Measurements from ENCODE around the gene HTR3E. TPM values are rescaled to one million over a fixed set of nuclear protein-coding genes. Genes with fewer than 3 reads are reported as not detected.
"Not testable (repeated sequence)": the region's sequence is repeated elsewhere in the genome, so short reads cannot be mapped to it uniquely, and the experiment has no call there.

Gene HTR3E, protein sequence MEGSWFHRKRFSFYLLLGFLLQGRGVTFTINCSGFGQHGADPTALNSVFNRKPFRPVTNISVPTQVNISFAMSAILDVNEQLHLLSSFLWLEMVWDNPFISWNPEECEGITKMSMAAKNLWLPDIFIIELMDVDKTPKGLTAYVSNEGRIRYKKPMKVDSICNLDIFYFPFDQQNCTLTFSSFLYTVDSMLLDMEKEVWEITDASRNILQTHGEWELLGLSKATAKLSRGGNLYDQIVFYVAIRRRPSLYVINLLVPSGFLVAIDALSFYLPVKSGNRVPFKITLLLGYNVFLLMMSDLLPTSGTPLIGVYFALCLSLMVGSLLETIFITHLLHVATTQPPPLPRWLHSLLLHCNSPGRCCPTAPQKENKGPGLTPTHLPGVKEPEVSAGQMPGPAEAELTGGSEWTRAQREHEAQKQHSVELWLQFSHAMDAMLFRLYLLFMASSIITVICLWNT
- not detected for total RNA-seq

DNA sequence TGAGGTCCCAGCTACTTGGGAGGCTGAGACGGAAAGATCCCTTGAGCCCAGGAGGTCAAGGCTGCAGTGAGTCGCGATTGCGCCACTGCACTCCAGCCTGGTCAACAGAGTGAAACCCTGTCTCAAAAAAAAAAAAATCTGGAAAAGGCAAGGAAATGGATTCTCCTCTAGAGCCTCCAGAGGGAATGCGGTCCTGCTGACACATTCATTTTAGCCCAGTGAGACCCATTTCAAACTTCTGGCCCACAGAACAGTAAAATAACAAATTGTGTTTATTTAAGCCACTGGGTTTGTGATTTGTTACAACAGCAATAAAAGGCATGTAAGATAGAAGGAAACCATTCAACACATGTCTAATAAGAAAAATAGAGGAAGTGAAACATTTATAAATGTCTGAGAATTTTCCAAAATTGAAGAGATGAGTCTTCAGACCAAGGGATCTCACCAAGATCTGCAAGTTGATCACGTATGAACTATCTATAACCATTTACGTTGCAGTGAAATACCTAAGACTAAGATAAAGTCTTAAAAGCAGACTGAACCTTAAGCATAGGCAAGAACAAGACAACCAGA is at the start of gene HTR3E:
Gene HTR3E (plus strand): TSS at position 254 of the 573 bp plus-strand sequence. CDS start 466 bp downstream, outside the sequence.
- Mint-ChIP-seq H3K27ac (no peak within 1 kb of the TSS), H3K9me3 (peaks cover 11% of the 10 kb centered on the region), H3K36me3 (ENCODE audit: low read depth) (peaks cover 2% of the 10 kb centered on the region), H3K4me1 (no peaks in the 10 kb centered on the region), H3K27me3 (peaks cover 11% of the 10 kb centered on the region), H3K4me3 (no peak within 1 kb of the TSS)
- DNase-seq = no peak
- ChIA-PET POLR2A (no interaction called here), CTCF (interaction anchor here (0.6 kb wide), 1 partner anchor 12 kb away, joined by 4 read pairs; no protein-coding TSS in a partner anchor)

DNA sequence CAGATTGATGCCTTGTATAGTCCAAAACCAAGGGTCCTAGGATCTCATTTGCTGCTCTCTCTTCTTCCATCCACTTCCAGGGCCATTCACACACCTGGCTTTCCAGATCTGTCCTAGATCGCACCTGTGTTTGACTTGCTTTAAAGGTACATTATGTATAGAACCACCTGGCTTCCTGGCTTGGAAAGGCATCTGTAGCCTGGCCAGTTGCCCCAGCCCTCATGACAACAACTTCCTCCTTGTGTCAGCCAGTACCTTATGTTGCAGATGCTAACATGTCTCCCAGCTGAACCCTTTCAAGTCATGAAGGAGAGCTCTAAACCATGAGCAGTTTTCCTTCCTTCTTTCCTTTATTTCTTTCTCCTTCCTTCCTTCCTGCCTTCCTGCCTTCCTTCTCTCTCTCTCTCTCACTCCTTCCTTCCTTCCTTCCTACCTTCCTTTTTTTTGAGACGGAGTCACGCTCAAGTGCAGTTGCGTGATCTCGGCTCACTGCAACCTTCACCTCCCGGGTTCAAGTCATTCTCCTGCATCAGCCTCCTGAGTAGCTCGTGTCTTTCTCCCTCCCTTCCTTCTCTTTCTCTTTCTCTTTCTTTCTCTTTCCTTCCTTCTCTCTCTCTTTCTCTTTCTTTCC is 46.5 kb upstream of the HTR3E start:
- Mint-ChIP-seq H3K9me3 (no peaks in the 10 kb centered on the region), H3K4me1 (no peaks in the 10 kb centered on the region), H3K36me3 (ENCODE audit: low read depth) (no peaks in the 10 kb centered on the region), H3K27me3 (peaks cover 2% of the 10 kb centered on the region), H3K4me3 (no peak overlapping the region), H3K27ac (no peak overlapping the region)
- ChIA-PET POLR2A (no interaction called here), CTCF (interaction anchor here (1.4 kb wide), 1 partner anchor 9 kb away, joined by 3 read pairs; no protein-coding TSS in a partner anchor)
- no peak for DNase-seq

DNA sequence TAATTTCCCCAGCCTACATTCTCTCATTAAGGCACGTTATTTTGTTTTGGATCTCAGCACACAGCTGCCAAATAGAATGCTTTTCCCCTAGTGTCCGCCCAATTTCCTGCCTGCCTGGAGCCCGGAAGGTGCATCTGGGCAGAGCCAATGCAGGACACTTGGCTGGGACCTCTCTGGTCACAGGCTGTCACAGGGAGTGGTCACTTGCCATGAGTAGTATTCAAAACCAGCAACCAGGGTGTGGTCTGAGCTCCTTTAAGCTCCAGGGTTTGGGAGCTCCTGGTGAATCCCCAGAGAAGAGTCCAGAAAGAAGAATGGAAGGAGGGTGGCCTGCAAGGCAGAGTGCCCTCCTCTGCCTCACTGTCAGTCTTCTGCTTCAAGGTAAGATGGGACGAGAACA is 44.1 kb upstream of the HTR3E start, which contains the start of gene HTR3C:
Gene HTR3C (plus strand): TSS at position 281 of the 400 bp plus-strand sequence. CDS start 34 bp downstream, at position 315.
- Mint-ChIP-seq H3K27ac (no peak within 1 kb of the TSS), H3K36me3 (ENCODE audit: low read depth) (no peaks in the 10 kb centered on the region), H3K4me1 (no peaks in the 10 kb centered on the region), H3K9me3 (no peaks in the 10 kb centered on the region), H3K27me3 (peaks cover 2% of the 10 kb centered on the region), H3K4me3 (no peak within 1 kb of the TSS)
- POLR2A ChIA-PET = no interaction called here
- DNase-seq = no peak
- CTCF ChIA-PET = no interaction called here

DNA sequence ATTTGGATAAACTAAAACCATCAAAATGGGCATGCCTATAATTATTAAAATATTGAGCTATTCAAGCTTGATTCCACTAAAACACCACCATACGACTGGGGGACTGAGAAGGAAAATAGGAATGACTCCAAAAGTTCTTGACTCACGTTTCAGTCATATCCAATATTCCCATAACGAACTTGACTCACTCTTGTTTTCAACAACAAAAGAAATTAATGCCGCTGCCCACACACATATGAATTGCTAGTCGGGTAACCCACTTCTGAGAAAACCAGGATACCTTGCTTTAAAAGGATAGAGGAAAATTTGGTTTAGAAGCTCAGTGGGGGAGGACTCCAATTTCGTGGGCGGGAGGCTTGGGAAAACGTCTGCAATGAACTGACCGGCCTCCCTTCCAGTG is 38.8 kb upstream of the HTR3E start:
- H3K27me3 Mint-ChIP-seq = peaks cover 2% of the 10 kb centered on the region

DNA sequence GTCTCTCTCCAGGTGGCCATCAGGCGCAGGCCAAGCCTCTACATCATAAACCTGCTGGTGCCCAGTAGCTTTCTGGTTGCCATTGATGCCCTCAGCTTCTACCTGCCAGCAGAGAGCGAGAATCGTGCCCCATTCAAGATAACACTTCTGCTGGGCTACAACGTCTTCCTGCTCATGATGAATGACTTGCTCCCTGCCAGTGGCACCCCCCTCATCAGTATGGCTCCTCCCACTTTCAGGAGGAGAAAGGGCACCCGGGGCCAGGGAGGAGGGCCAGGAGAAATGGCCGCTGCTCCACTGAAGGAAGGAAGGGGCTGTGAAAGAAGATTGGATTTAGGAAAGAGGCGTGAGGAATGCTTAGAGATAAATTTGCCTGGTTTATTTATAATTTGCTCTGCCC is 37.4 kb upstream of the HTR3E start:
- CTCF ChIA-PET = no interaction called here
- no peaks in the 10 kb centered on the region for H3K36me3 Mint-ChIP-seq (ENCODE audit: low read depth)

More for the DNA sequence above, 38.8 kb upstream of the HTR3E start:
- H3K9me3 Mint-ChIP-seq = no peaks in the 10 kb centered on the region
- H3K36me3 Mint-ChIP-seq (ENCODE audit: low read depth) = no peaks in the 10 kb centered on the region
- DNase-seq = no peak
- no peaks in the 10 kb centered on the region for H3K4me1 Mint-ChIP-seq
- no peak overlapping the region for H3K4me3 Mint-ChIP-seq
- ChIA-PET POLR2A (no interaction called here), CTCF (no interaction called here)
- H3K27ac Mint-ChIP-seq = no peak overlapping the region

DNA sequence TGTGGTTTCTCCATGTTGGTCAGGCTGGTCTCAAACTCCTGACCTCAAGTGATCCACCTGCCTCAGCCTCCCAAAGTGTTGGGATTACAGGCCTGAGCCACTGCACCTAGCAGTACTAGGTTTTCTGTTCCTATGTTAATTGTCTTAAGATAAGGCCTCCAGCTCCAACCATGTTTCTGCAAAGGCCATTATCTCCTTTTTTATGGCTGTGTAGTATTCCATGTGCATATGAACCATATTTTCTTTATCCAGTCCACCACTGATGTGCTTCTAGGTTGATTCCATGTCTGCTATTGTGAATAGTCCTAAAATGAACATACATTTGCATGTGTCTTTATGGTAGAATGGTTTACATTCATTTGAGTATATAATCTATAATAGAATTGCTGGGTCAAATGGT is 34.2 kb upstream of the HTR3E start:
- peaks cover 2% of the 10 kb centered on the region for H3K27me3 Mint-ChIP-seq
- H3K27ac Mint-ChIP-seq = no peak overlapping the region
- H3K4me3 Mint-ChIP-seq = no peak overlapping the region
- no peaks in the 10 kb centered on the region for H3K36me3 Mint-ChIP-seq (ENCODE audit: low read depth)
- CTCF ChIA-PET = no interaction called here
- POLR2A ChIA-PET = no interaction called here
- no peaks in the 10 kb centered on the region for H3K4me1 Mint-ChIP-seq
- H3K9me3 Mint-ChIP-seq = no peaks in the 10 kb centered on the region
- DNase-seq = no peak

More for the DNA sequence above, 37.4 kb upstream of the HTR3E start:
- peaks cover 2% of the 10 kb centered on the region for H3K27me3 Mint-ChIP-seq
- H3K4me3 Mint-ChIP-seq = no peak overlapping the region
- no peak for DNase-seq
- H3K4me1 Mint-ChIP-seq = no peaks in the 10 kb centered on the region
- H3K27ac Mint-ChIP-seq = no peak overlapping the region
- POLR2A ChIA-PET = no interaction called here
- no peaks in the 10 kb centered on the region for H3K9me3 Mint-ChIP-seq

DNA sequence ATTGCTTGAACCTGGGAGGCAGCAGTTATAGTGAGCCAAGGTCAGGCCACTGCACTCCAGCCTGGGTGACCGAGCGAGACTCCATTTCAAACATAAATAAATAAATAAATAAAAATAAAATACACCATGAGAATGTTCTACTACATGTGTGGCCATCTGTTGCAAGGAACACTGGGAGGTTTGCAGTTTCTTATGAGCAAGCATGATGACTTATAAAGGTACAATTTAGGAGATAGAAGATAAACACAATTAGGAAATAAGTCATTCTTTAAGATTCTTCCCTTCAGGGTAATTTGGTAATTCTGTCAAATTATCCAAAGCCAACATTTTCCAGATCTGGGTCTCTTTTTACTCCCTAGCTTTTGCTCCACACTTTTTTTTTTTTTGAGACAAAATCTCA is 30.7 kb upstream of the HTR3E start:
- no peaks in the 10 kb centered on the region for H3K36me3 Mint-ChIP-seq (ENCODE audit: low read depth)
- H3K9me3 Mint-ChIP-seq = peaks cover 11% of the 10 kb centered on the region
- CTCF ChIA-PET = no interaction called here
- H3K27me3 Mint-ChIP-seq = peaks cover 7% of the 10 kb centered on the region
- no peak overlapping the region for H3K27ac Mint-ChIP-seq
- H3K4me3 Mint-ChIP-seq = no peak overlapping the region
- POLR2A ChIA-PET = no interaction called here
- no peak for DNase-seq
- no peaks in the 10 kb centered on the region for H3K4me1 Mint-ChIP-seq

DNA sequence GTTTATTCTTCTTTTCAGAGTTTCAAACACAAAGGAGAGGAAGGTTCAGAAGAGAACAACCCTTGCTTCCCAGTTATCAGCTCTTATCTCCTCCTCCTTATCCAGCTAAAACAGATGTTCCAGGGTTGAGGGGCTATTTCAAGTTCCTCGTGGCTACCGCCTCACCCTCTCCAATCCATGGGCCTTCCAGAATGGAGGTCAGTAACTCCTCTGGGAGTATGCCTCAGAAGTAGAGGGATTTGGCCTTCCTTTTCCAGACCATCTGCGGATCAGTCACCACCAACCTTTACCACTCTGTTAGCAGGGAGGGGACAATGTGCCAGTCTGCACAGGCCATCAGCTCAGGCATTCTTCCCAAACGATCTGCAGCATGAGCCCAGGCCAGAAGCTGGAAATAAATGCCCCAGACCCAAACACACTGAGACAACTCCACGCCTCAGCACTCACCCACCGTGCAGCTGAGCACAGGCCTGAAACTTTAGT is 29.2 kb upstream of the HTR3E start:
- POLR2A ChIA-PET = no interaction called here

DNA sequence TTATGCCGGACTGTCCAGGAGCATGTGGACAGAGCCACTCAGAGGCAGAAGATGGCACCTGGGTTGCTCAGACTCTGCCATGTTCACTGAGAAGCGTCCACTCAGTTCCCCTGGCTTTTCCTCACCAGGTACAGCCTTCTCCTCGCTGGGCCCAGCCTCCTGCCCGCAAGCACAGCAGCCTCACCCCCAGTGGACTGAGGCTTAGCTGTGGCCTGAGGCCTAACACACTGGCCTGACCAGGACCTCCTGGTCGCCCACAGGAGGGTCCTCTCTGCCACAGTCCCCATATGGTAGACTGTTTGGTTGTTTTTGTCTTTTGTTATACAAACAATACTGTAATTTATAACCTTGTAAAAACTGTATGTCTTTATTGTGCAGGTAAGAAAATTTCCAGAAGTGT is 28.5 kb upstream of the HTR3E start:
- ChIA-PET CTCF (no interaction called here), POLR2A (no interaction called here)
- Mint-ChIP-seq H3K9me3 (peaks cover 11% of the 10 kb centered on the region), H3K36me3 (ENCODE audit: low read depth) (no peaks in the 10 kb centered on the region), H3K4me1 (no peaks in the 10 kb centered on the region), H3K27me3 (peaks cover 6% of the 10 kb centered on the region), H3K4me3 (no peak overlapping the region), H3K27ac (no peak overlapping the region)
- DNase-seq = no peak

More for the DNA sequence above, 29.2 kb upstream of the HTR3E start:
- no peaks in the 10 kb centered on the region for H3K4me1 Mint-ChIP-seq
- peaks cover 6% of the 10 kb centered on the region for H3K27me3 Mint-ChIP-seq
- no peak for DNase-seq
- no peak overlapping the region for H3K27ac Mint-ChIP-seq
- H3K9me3 Mint-ChIP-seq = peaks cover 11% of the 10 kb centered on the region
- H3K4me3 Mint-ChIP-seq = no peak overlapping the region
- no peaks in the 10 kb centered on the region for H3K36me3 Mint-ChIP-seq (ENCODE audit: low read depth)
- CTCF ChIA-PET = no interaction called here

DNA sequence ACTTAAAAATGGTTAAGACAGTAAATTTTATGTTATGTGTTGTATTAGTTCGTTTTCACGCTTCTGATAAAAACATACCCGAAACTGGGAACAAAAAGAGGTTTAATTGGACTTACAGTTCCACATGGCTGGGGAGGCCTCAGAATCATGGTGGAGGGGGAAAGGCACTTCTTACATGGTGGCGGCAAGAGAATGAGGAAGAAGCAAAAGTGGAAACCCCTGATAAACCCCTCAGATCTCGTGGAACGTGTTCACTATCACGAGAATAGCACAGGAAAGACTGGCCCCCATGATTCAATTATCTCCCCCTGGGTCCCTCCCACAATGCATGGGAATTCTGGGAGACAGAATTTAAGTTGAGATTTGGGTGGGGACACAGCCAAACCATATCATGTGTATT is 25.7 kb upstream of the HTR3E start:
- H3K27ac Mint-ChIP-seq; POLR2A ChIA-PET; CTCF ChIA-PET; DNase-seq; H3K4me1 Mint-ChIP-seq; H3K4me3 Mint-ChIP-seq; H3K36me3 Mint-ChIP-seq (ENCODE audit: low read depth): not testable (repeated sequence)
- Mint-ChIP-seq H3K27me3 (peaks cover 15% of the 10 kb centered on the region), H3K9me3 (peaks cover 11% of the 10 kb centered on the region)

DNA sequence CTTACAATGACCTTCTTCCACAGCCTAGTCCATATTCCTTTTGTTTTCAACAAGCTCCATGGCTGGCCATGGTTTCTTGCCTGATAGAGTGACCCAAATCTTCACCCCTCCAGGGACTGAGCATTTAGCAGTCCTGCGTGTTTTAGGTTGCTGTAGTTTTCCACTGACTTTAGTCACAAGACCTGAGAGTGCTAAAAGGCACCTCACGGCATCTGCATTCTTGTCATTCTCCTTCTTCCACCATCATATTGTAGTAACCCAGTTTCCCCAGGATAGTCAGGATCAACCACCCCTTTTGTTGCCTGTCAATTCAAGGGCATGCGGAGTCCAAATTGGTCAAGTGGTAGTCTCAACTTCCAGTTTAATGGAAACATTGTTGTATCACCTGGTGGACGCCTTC is 23.2 kb upstream of the HTR3E start:
- no peak for DNase-seq
- no peak overlapping the region for H3K27ac Mint-ChIP-seq
- no peaks in the 10 kb centered on the region for H3K36me3 Mint-ChIP-seq (ENCODE audit: low read depth)
- ChIA-PET POLR2A (no interaction called here), CTCF (no interaction called here)
- H3K9me3 Mint-ChIP-seq = peaks cover 11% of the 10 kb centered on the region
- H3K27me3 Mint-ChIP-seq = peaks cover 15% of the 10 kb centered on the region
- no peak overlapping the region for H3K4me3 Mint-ChIP-seq
- no peaks in the 10 kb centered on the region for H3K4me1 Mint-ChIP-seq

DNA sequence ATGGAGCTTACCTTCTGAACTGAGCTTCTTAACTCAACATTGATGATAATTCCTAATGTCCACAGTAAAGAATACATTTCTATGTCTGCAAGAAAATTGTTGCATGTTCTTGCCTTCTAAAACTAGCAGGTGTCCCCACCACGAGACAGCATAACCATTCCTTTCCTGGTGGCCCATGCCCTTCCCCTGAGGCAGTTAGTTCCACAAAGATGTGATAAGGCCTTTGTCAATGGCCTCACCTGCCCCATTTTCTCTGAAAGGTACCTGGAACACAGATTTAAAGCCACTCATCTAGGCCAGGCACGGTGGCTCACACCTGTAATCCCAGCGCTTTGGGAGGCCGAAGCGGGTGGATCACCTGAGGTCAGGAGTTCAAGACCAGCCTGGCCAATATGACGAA is 21.0 kb upstream of the HTR3E start:
- peaks cover 3% of the 10 kb centered on the region for H3K9me3 Mint-ChIP-seq
- H3K4me3 Mint-ChIP-seq = no peak overlapping the region
- H3K27me3 Mint-ChIP-seq = peaks cover 12% of the 10 kb centered on the region
- H3K27ac Mint-ChIP-seq = no peak overlapping the region
- POLR2A ChIA-PET = no interaction called here
- DNase-seq = no peak
- CTCF ChIA-PET = no interaction called here
- H3K36me3 Mint-ChIP-seq (ENCODE audit: low read depth) = no peaks in the 10 kb centered on the region
- H3K4me1 Mint-ChIP-seq = no peaks in the 10 kb centered on the region

DNA sequence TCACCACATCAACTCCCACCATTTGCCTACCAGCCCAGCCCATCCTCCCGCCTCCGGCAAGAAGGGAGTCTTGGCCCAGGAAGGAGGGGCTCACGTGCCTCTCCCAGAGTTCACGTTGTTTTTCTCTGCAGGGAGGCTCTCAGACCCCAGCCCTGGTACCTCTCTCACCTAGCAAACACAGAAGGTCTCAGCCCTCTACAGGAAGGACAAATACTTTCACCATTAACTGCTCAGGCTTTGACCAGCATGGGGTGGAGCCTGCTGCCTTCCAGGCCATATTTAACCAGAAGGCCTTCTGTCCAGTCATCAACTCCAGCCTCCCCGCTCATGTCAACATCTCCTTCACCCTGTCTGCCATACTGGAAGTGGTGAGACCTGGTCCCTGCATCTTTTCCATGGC is 19.0 kb upstream of the HTR3E start:
- no peaks in the 10 kb centered on the region for H3K9me3 Mint-ChIP-seq
- H3K4me3 Mint-ChIP-seq = no peak overlapping the region
- no peak for DNase-seq
- H3K4me1 Mint-ChIP-seq = peaks cover 1% of the 10 kb centered on the region
- ChIA-PET CTCF (no interaction called here), POLR2A (no interaction called here)
- no peaks in the 10 kb centered on the region for H3K36me3 Mint-ChIP-seq (ENCODE audit: low read depth)
- peaks cover 9% of the 10 kb centered on the region for H3K27me3 Mint-ChIP-seq
- H3K27ac Mint-ChIP-seq = no peak overlapping the region
